Vagina (tissue), 2 donors: Measurements from ENCODE around the gene C2CD2. TPM values are rescaled to one million over a fixed set of nuclear protein-coding genes. Genes with fewer than 3 reads are reported as not detected.

Experiments used
- DNase-seq, 2 donors: peaks; one replicate each; pipeline ENCODE4 v3.0.0-alpha.2; 2017; ENCODE audit errors: extremely low spot score in 2 of 2
- H3K27ac ChIP-seq: fragments of 200-600 bp; sonication (generic); one replicate; pipeline ENCODE4 v1.5.1; 2019
- H3K27me3 ChIP-seq: fragments of 200-600 bp; sonication (generic); one replicate; pipeline ENCODE4 v1.5.1; 2019
- H3K36me3 ChIP-seq, 2 donors: fragments of 200-600 bp; sonication (generic); one replicate each; pipeline ENCODE4 v1.5.1; 2017 to 2019
- H3K4me1 ChIP-seq: fragments of 200-600 bp; sonication (generic); one replicate; pipeline ENCODE4 v1.5.1; 2019
- H3K4me3 ChIP-seq, 2 donors: fragments of 200-600 bp; sonication (generic); 1 replicate in 1 of 2; 2 replicates in 1 of 2; pipeline ENCODE4 v1.5.1; 2016 to 2019
- H3K9me3 ChIP-seq: fragments of 200-600 bp; sonication (generic); one replicate; pipeline ENCODE4 v1.5.1; 2019
- POLR2A ChIP-seq, 2 donors: fragments of 450-650 bp; IDR thresholded peaks; one replicate each; pipeline ENCODE4 v1.6.1; 2017; ENCODE audit warnings: antibody characterized with exemption in 2 of 2, mild to moderate bottlenecking in 2 of 2, moderate library complexity in 2 of 2
- POLR2AphosphoS5 ChIP-seq, 2 donors: sonication (generic); formaldehyde crosslinking; IDR thresholded peaks; one replicate each; pipeline ENCODE4 v1.9.0; 2017; ENCODE audit warnings: antibody characterized with exemption in 2 of 2, mild to moderate bottlenecking in 2 of 2, low read depth in 1 of 2; ENCODE audit not compliant: insufficient read depth in 1 of 2
- intact Hi-C: fragments of 100-400 bp; cut with DNase I; formaldehyde crosslinking; loops from one replicate; pipeline ENCODE4 v1.15.1; 2023
- total RNA-seq: library from RNA; depleted of rRNA; stranded (reverse); fragments of >200 nt; gene quantifications from one replicate; pipeline ENCODE4 v1.2.3, GENCODE V29; 2016
- TF ChIP-seq, protein P1 (sequence below), 3 experiments: fragments of 450-650 bp in 2 of 3; fragments of 200-600 bp in 1 of 3; sonication (generic) in 1 of 3; IDR thresholded peaks; one replicate each; pipeline ENCODE4 v1.5.1; 2017 to 2019; ENCODE audit warnings: antibody characterized with exemption in 3 of 3, mild to moderate bottlenecking in 2 of 3, moderate library complexity in 2 of 3

The C2CD2 gene
- total RNA-seq, 1 donor from 2014 or later, result 36.1 TPM

DNA sequence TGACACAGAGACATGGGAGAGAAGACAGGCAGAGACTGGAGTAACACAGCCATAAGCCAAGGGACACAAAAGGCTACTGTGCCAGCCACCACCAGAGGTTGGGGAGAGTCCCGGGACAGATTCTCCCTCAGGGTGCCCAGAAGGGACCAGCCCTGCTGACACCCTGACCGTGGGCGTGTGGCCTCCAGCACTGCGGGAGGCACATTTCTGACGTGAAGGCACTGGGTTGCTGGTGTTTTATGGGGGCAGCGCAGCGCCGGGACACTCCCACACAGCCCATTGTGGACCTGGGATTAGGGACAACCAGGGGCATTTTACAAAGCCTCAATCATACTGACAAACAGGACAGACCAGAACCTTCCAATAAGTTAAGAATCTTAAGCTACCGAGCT lies 100.9 kb downstream of the C2CD2 start:
- intact Hi-C loops, result no loop called here
- Histone ChIP-seq H3K9me3 (no peaks in the 10 kb centered on the region), H3K4me3 (no peak overlapping the region), H3K36me3 (peaks cover 0 to 38% of the 10 kb centered on the region in 2 donors), H3K27me3 (no peaks in the 10 kb centered on the region), H3K4me1 (no peaks in the 10 kb centered on the region), H3K27ac (no peak overlapping the region)
- no peak for DNase-seq
- no peak for TF ChIP-seq POLR2AphosphoS5 (IDR thresholded peaks at IDR 0.05; ENCODE audit: insufficient read depth in 1 of 2, low read depth in 1 of 2)
- TF ChIP-seq, protein P1, sequence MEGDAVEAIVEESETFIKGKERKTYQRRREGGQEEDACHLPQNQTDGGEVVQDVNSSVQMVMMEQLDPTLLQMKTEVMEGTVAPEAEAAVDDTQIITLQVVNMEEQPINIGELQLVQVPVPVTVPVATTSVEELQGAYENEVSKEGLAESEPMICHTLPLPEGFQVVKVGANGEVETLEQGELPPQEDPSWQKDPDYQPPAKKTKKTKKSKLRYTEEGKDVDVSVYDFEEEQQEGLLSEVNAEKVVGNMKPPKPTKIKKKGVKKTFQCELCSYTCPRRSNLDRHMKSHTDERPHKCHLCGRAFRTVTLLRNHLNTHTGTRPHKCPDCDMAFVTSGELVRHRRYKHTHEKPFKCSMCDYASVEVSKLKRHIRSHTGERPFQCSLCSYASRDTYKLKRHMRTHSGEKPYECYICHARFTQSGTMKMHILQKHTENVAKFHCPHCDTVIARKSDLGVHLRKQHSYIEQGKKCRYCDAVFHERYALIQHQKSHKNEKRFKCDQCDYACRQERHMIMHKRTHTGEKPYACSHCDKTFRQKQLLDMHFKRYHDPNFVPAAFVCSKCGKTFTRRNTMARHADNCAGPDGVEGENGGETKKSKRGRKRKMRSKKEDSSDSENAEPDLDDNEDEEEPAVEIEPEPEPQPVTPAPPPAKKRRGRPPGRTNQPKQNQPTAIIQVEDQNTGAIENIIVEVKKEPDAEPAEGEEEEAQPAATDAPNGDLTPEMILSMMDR (IDR thresholded peaks at IDR 0.05), result no peak

DNA sequence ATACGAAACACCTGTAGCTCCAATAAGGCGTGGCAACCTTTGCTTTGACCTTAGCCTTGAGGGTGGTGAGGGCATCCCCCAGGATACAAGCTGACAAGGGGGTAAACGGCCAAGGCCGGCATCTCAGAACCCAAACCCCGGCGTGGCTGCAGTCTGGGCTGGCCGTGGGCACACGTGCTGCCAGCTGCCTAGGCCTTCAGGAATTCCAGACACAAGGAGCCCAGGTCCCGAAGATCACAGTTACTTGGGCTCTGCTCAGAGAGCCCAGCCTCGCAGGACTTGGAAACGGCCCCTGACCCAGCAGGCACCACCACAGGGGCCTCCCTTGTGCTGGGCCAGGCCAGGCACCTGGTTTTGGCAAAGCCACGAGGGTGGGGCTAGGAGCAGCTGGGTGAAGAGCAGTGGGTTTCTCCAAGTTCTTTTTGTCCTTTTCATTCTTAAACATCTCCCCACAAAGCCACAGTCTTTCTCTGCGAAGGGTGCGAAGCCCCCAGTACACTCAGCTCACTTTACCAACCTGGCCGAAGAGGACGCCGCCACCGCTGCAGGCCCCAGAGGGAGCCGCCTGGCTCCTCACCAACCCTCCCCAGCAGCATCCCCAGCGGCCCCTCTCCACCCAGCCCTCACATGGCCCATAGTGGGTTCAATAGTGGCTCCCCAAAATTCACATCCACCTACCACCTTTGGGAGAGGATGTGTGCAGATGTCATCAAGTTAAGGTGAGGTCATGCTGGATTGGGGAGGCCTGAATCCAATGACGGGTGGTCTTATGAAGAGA lies 101.5 kb downstream of the C2CD2 start:
- intact Hi-C loops, result no loop called here
- Histone ChIP-seq H3K27ac (no peak overlapping the region), H3K4me3 (no peak overlapping the region), H3K36me3 (peaks cover 0 to 32% of the 10 kb centered on the region in 2 donors), H3K4me1 (no peaks in the 10 kb centered on the region), H3K27me3 (no peaks in the 10 kb centered on the region), H3K9me3 (no peaks in the 10 kb centered on the region)
- no peak for DNase-seq
- no peak for TF ChIP-seq POLR2A (IDR thresholded peaks at IDR 0.05)
- TF ChIP-seq, protein P1 (IDR thresholded peaks at IDR 0.05), result no peak
- no peak for TF ChIP-seq POLR2AphosphoS5 (IDR thresholded peaks at IDR 0.05; ENCODE audit: insufficient read depth in 1 of 2, low read depth in 1 of 2)

- no peaks in the 10 kb centered on the region for H3K4me1 ChIP-seq
- peaks cover 0 to 24% of the 10 kb centered on the region in 2 donors for H3K36me3 ChIP-seq
- no peaks in the 10 kb centered on the region for H3K9me3 ChIP-seq
- intact Hi-C loops, result no loop called here
- no peak for DNase-seq
- no peaks in the 10 kb centered on the region for H3K27me3 ChIP-seq
- TF ChIP-seq POLR2AphosphoS5 (IDR thresholded peaks at IDR 0.05; ENCODE audit: insufficient read depth in 1 of 2, low read depth in 1 of 2) (no peak), POLR2A (IDR thresholded peaks at IDR 0.05) (no peak)
- TF ChIP-seq, protein P1 (IDR thresholded peaks at IDR 0.05), result no peak
- H3K4me3 ChIP-seq, result no peak overlapping the region
- H3K27ac ChIP-seq, result no peak overlapping the region
These were observed 102.6 kb downstream of the C2CD2 start for GRCh38 chr21:41851090-41851790.

- H3K9me3 ChIP-seq, result no peaks in the 10 kb centered on the region
- TF ChIP-seq POLR2A (IDR thresholded peaks at IDR 0.05) (no peak), POLR2AphosphoS5 (IDR thresholded peaks at IDR 0.05; ENCODE audit: insufficient read depth in 1 of 2, low read depth in 1 of 2) (no peak)
- TF ChIP-seq, protein P1 (IDR thresholded peaks at IDR 0.05), result no peak
- intact Hi-C loops, result no loop called here
- no peak overlapping the region for H3K4me3 ChIP-seq
- no peaks in the 10 kb centered on the region for H3K4me1 ChIP-seq
- no peak overlapping the region for H3K27ac ChIP-seq
- H3K27me3 ChIP-seq, result no peaks in the 10 kb centered on the region
- peaks cover 0 to 19% of the 10 kb centered on the region in 2 donors for H3K36me3 ChIP-seq
- no peak for DNase-seq
These were observed 103.7 kb downstream of the C2CD2 start for GRCh38 chr21:41850085-41850484.
